ENCODE data around the gene PTH2R. TPM values are rescaled to one million over a fixed set of nuclear protein-coding genes. Genes with fewer than 3 reads are reported as not detected.

The PTH2R gene
- total RNA-seq, 1 experiment from 2014 or later = 0.48 TPM

- TF ChIP-seq, protein P1, sequence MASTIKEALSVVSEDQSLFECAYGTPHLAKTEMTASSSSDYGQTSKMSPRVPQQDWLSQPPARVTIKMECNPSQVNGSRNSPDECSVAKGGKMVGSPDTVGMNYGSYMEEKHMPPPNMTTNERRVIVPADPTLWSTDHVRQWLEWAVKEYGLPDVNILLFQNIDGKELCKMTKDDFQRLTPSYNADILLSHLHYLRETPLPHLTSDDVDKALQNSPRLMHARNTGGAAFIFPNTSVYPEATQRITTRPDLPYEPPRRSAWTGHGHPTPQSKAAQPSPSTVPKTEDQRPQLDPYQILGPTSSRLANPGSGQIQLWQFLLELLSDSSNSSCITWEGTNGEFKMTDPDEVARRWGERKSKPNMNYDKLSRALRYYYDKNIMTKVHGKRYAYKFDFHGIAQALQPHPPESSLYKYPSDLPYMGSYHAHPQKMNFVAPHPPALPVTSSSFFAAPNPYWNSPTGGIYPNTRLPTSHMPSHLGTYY (CRISPR knock-in tag; IDR thresholded peaks at IDR 0.05) = no peak
- TF ChIP-seq, protein P2, sequence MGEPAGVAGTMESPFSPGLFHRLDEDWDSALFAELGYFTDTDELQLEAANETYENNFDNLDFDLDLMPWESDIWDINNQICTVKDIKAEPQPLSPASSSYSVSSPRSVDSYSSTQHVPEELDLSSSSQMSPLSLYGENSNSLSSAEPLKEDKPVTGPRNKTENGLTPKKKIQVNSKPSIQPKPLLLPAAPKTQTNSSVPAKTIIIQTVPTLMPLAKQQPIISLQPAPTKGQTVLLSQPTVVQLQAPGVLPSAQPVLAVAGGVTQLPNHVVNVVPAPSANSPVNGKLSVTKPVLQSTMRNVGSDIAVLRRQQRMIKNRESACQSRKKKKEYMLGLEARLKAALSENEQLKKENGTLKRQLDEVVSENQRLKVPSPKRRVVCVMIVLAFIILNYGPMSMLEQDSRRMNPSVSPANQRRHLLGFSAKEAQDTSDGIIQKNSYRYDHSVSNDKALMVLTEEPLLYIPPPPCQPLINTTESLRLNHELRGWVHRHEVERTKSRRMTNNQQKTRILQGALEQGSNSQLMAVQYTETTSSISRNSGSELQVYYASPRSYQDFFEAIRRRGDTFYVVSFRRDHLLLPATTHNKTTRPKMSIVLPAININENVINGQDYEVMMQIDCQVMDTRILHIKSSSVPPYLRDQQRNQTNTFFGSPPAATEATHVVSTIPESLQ (CRISPR knock-in tag; IDR thresholded peaks at IDR 0.05) = no peak
- TF ChIP-seq NFATC4 (CRISPR knock-in tag; IDR thresholded peaks at IDR 0.05) = no peak
- TF ChIP-seq, protein P3, sequence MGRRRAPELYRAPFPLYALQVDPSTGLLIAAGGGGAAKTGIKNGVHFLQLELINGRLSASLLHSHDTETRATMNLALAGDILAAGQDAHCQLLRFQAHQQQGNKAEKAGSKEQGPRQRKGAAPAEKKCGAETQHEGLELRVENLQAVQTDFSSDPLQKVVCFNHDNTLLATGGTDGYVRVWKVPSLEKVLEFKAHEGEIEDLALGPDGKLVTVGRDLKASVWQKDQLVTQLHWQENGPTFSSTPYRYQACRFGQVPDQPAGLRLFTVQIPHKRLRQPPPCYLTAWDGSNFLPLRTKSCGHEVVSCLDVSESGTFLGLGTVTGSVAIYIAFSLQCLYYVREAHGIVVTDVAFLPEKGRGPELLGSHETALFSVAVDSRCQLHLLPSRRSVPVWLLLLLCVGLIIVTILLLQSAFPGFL (CRISPR knock-in tag; IDR thresholded peaks at IDR 0.05; ENCODE audit: borderline replicate concordance) = no peak
- no peak for TF ChIP-seq GTF2I (CRISPR knock-in tag; conservative IDR thresholded peaks at IDR 0.05)
- no peak for TF ChIP-seq HMGA2 (CRISPR knock-in tag; IDR thresholded peaks at IDR 0.05)
- TF ChIP-seq ZNF138 (CRISPR knock-in tag; conservative IDR thresholded peaks at IDR 0.05) = no peak
- no peak for TF ChIP-seq ZNF317 (CRISPR knock-in tag; IDR thresholded peaks at IDR 0.05; ENCODE audit: borderline replicate concordance, low read depth)
- TF ChIP-seq MXD4 (CRISPR knock-in tag; IDR thresholded peaks at IDR 0.05; ENCODE audit: borderline replicate concordance) = no peak
- no peak for TF ChIP-seq MLX (CRISPR knock-in tag; IDR thresholded peaks at IDR 0.05)
- TF ChIP-seq, protein P4, sequence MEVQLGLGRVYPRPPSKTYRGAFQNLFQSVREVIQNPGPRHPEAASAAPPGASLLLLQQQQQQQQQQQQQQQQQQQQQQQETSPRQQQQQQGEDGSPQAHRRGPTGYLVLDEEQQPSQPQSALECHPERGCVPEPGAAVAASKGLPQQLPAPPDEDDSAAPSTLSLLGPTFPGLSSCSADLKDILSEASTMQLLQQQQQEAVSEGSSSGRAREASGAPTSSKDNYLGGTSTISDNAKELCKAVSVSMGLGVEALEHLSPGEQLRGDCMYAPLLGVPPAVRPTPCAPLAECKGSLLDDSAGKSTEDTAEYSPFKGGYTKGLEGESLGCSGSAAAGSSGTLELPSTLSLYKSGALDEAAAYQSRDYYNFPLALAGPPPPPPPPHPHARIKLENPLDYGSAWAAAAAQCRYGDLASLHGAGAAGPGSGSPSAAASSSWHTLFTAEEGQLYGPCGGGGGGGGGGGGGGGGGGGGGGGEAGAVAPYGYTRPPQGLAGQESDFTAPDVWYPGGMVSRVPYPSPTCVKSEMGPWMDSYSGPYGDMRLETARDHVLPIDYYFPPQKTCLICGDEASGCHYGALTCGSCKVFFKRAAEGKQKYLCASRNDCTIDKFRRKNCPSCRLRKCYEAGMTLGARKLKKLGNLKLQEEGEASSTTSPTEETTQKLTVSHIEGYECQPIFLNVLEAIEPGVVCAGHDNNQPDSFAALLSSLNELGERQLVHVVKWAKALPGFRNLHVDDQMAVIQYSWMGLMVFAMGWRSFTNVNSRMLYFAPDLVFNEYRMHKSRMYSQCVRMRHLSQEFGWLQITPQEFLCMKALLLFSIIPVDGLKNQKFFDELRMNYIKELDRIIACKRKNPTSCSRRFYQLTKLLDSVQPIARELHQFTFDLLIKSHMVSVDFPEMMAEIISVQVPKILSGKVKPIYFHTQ (CRISPR knock-in tag; IDR thresholded peaks at IDR 0.05) = no peak
- no peak for TF ChIP-seq NR3C1 (CRISPR knock-in tag; conservative IDR thresholded peaks at IDR 0.05; ENCODE audit: low read depth)
- no peak for TF ChIP-seq USF1 (CRISPR knock-in tag; IDR thresholded peaks at IDR 0.05)
- no peak for TF ChIP-seq NR2C2 (CRISPR knock-in tag; IDR thresholded peaks at IDR 0.05)
- TF ChIP-seq, protein P5, sequence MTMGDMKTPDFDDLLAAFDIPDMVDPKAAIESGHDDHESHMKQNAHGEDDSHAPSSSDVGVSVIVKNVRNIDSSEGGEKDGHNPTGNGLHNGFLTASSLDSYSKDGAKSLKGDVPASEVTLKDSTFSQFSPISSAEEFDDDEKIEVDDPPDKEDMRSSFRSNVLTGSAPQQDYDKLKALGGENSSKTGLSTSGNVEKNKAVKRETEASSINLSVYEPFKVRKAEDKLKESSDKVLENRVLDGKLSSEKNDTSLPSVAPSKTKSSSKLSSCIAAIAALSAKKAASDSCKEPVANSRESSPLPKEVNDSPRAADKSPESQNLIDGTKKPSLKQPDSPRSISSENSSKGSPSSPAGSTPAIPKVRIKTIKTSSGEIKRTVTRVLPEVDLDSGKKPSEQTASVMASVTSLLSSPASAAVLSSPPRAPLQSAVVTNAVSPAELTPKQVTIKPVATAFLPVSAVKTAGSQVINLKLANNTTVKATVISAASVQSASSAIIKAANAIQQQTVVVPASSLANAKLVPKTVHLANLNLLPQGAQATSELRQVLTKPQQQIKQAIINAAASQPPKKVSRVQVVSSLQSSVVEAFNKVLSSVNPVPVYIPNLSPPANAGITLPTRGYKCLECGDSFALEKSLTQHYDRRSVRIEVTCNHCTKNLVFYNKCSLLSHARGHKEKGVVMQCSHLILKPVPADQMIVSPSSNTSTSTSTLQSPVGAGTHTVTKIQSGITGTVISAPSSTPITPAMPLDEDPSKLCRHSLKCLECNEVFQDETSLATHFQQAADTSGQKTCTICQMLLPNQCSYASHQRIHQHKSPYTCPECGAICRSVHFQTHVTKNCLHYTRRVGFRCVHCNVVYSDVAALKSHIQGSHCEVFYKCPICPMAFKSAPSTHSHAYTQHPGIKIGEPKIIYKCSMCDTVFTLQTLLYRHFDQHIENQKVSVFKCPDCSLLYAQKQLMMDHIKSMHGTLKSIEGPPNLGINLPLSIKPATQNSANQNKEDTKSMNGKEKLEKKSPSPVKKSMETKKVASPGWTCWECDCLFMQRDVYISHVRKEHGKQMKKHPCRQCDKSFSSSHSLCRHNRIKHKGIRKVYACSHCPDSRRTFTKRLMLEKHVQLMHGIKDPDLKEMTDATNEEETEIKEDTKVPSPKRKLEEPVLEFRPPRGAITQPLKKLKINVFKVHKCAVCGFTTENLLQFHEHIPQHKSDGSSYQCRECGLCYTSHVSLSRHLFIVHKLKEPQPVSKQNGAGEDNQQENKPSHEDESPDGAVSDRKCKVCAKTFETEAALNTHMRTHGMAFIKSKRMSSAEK (CRISPR knock-in tag; IDR thresholded peaks at IDR 0.05; ENCODE audit: borderline replicate concordance) = no peak
- Mint-ChIP-seq H3K27ac (no peak overlapping the region), H3K9me3 (peaks cover 3% of the 10 kb centered on the region; the same call in 1 of the 2 replicates), H3K4me1 (peaks cover 20% of the 10 kb centered on the region), H3K27me3 (ENCODE audit: low read depth) (no peaks in the 10 kb centered on the region), H3K36me3 (no peaks in the 10 kb centered on the region), H3K4me3 (no peak overlapping the region)
- no peak for ATAC-seq
- POLR2A ChIA-PET = no interaction called here
- no peak for DNase-seq (ENCODE audit: low spot score)
- CTCF ChIA-PET = no interaction called here
These were observed 86.6 kb downstream of the PTH2R start for GRCh38 chr2:208493186-208493585.
